Thoracic aorta (tissue), 2 donors: ENCODE data around the gene PLK5. TPM values are rescaled to one million over a fixed set of nuclear protein-coding genes. Genes with fewer than 3 reads are reported as not detected.

ENCODE experiments used
- ATAC-seq: fragments of 150-250 bp; one replicate; pipeline ENCODE4 v1.8.0; 2017; ENCODE audit warnings: low read depth; ENCODE audit not compliant: insufficient number of reproducible peaks, low FRiP score
- DNase-seq: peaks from one replicate; pipeline ENCODE4 v3.0.0-alpha.2; 2020; ENCODE audit warnings: low spot score
- H3K27ac ChIP-seq, 2 donors: fragments of 200-600 bp; sonication (generic); 1 replicate in 1 of 2; 2 replicates in 1 of 2; pipeline ENCODE4 v1.5.1; 2016; ENCODE audit warnings: mild to moderate bottlenecking in 2 of 2, moderate library complexity in 2 of 2
- H3K27me3 ChIP-seq: fragments of 200-600 bp; sonication (generic); replicated peaks from 2 replicates; pipeline ENCODE4 v1.6.0; 2016; ENCODE audit warnings: mild to moderate bottlenecking; ENCODE audit not compliant: insufficient read depth
- H3K36me3 ChIP-seq: fragments of 200-600 bp; sonication (generic); one replicate; pipeline ENCODE4 v1.5.1; 2016
- H3K4me1 ChIP-seq, 2 donors: fragments of 200-600 bp; sonication (generic); 1 replicate in 1 of 2; 2 replicates in 1 of 2; pipeline versions ENCODE4 v1.5.1 to v1.6.0; 2016; ENCODE audit warnings: low read depth in 2 of 2, mild to moderate bottlenecking in 1 of 2; ENCODE audit not compliant: control insufficient read depth in 1 of 2
- H3K4me3 ChIP-seq: fragments of 200-600 bp; sonication (generic); 2 replicates; pipeline ENCODE4 v1.5.1; 2016; ENCODE audit warnings: mild to moderate bottlenecking
- H3K9me3 ChIP-seq: fragments of 200-600 bp; sonication (generic); 2 replicates; pipeline ENCODE4 v1.5.1; 2016
- total RNA-seq, 2 donors: library from RNA; depleted of rRNA; stranded (reverse); fragments of >200 nt; gene quantifications; one replicate each; pipeline versions ENCODE4 v1.1.0 to v1.2.3, GENCODE V29; 2016
- TF ChIP-seq, protein P1 (sequence below): fragments of 200-600 bp; sonication (generic); IDR thresholded peaks from one replicate; pipeline ENCODE4 v1.5.1; 2019; ENCODE audit warnings: antibody characterized with exemption

The PLK5 gene
- total RNA-seq, 2 donors from 2014 or later: not detected

DNA sequence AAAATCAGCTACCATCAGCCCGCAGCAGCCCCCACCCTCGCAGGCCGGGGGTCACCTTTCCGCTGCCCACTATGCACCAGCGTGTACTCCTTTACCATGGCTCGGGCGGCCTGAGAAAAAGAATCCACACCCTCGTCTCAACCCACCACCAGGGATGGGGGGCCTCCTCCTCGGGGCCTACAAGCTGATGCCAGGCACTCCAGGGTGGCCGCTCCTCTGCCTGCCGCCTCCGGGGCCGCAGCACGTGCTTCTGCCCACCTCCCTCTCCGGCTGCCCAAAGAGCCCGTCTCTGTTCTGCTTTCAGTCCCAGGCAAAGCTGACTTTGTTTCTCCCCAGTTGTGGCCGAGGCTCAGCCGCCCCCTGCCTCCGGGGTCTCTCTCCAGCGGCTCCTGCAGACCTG is 55.3 kb downstream of the PLK5 start:
- TF ChIP-seq, protein P1, sequence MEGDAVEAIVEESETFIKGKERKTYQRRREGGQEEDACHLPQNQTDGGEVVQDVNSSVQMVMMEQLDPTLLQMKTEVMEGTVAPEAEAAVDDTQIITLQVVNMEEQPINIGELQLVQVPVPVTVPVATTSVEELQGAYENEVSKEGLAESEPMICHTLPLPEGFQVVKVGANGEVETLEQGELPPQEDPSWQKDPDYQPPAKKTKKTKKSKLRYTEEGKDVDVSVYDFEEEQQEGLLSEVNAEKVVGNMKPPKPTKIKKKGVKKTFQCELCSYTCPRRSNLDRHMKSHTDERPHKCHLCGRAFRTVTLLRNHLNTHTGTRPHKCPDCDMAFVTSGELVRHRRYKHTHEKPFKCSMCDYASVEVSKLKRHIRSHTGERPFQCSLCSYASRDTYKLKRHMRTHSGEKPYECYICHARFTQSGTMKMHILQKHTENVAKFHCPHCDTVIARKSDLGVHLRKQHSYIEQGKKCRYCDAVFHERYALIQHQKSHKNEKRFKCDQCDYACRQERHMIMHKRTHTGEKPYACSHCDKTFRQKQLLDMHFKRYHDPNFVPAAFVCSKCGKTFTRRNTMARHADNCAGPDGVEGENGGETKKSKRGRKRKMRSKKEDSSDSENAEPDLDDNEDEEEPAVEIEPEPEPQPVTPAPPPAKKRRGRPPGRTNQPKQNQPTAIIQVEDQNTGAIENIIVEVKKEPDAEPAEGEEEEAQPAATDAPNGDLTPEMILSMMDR: no peak
- DNase-seq: no peak
- Histone ChIP-seq H3K9me3 (no peaks in the 10 kb centered on the region), H3K36me3 (peaks cover 46% of the 10 kb centered on the region), H3K27me3 (no peaks in the 10 kb centered on the region), H3K4me1 (no peaks in the 10 kb centered on the region), H3K4me3 (no peak overlapping the region), H3K27ac (no peak overlapping the region)
- no peak for ATAC-seq

DNA sequence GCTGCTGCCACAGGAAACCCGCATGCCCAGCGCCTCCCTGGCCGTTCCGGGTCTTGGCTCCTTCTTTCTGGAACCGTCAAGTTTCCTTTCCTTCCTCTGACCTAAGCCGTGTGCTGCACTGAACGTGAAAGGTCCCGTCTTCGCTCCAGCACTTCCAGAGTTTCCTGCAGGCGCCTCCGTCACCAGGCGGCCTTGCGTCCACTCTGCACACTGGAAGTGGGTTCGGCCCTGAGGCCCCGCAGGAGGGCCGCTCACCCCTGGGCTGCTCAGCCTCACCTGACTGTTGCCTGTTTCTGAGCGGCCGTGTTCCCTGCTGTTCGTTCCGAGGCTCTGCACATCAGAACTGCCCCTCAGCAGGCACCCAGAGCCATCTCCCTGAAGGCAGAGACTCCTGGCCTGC is 56.5 kb downstream of the PLK5 start:
- H3K4me3 ChIP-seq: no peak overlapping the region
- no peak overlapping the region for H3K27ac ChIP-seq
- H3K9me3 ChIP-seq: no peaks in the 10 kb centered on the region
- ATAC-seq (no peak), DNase-seq (no peak)
- TF ChIP-seq, protein P1: no peak
- H3K27me3 ChIP-seq: no peaks in the 10 kb centered on the region
- peaks cover 46% of the 10 kb centered on the region for H3K36me3 ChIP-seq
- no peaks in the 10 kb centered on the region for H3K4me1 ChIP-seq

DNA sequence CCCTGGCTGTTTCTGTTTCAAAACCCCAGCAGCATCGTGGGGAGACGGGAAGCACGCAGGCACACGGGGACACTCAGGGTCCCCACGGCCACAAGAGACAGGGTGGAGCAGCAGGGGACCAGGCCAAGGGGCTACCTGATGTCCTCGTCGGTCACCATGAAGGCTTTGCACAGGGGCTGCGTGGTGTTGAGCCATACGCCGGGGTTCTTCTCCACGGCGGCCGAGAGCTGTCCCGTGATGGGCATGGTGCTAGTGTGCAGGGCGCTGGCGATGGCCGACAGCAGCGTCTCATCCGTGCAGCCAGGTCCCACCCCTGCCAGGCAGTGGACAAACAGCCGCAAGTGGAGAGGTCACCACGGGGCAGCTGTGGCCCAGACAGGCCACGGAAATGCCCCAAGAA is 57.1 kb downstream of the PLK5 start:
- H3K27ac ChIP-seq: no peak overlapping the region
- no peaks in the 10 kb centered on the region for H3K27me3 ChIP-seq
- TF ChIP-seq, protein P1: no peak
- ATAC-seq (no peak), DNase-seq (no peak)
- H3K4me3 ChIP-seq: no peak overlapping the region
- no peaks in the 10 kb centered on the region for H3K9me3 ChIP-seq
- H3K36me3 ChIP-seq: peaks cover 46% of the 10 kb centered on the region
- H3K4me1 ChIP-seq: no peaks in the 10 kb centered on the region

DNA sequence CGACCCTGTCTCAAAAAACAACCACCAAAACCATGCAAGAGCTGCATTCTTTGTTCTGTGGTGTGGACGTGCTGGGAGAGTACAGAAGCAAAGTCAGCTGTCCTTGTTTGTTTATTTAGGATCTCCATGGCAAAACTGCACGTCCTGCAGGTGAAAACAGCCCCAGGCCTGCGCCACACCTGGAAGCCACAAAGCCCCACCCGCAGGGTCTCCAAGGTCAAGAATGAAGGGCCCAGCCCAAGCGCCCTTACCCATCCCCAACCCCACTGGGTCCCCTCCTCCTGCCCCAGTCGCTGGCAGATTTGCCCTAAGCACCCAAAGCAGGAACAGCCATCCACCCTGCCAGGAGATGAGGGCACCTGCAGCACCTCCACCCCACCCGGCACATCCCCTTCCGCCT is 58.3 kb downstream of the PLK5 start:
- Histone ChIP-seq H3K36me3 (peaks cover 45% of the 10 kb centered on the region), H3K27me3 (no peaks in the 10 kb centered on the region), H3K4me1 (no peaks in the 10 kb centered on the region), H3K27ac (no peak overlapping the region), H3K4me3 (no peak overlapping the region), H3K9me3 (no peaks in the 10 kb centered on the region)
- ATAC-seq: no peak
- no peak for DNase-seq
- TF ChIP-seq, protein P1: no peak

DNA sequence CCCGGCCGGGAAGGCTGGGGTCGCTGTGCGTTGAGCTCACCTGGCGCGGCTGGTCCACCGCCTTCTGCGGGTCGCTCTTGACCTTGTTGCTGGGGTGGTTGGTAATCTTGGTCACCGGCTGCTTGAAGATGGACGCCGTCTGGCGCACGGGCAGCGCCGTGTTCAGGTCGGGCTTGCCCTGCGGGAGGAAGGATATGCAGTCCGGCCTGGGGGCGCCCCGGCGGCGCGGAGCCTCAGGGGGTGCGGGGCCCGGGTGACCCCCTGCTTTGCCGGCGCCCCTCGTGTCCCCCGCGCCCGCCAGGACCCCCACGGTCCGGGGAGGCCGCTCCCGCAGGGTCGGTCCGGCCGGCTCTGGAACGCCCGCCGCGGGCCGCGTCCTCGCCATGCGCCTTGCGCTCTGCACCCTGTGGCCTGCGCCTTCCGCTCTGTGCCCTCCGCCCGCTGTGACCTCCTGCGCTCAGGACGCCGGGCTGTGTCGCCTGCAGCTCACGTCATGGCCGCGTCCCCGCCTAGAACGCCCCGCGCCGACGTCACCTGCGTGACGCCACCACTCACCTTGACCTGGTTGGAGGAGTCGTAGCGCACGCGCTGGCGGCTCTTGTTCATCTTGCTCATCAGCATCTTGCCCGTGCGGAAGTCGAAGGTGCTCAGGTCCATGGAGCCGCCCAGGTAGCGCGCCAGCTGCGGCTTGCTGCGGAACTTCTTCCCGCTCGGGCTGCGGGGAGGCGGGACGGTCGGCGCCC is 60.8 kb downstream of the PLK5 start:
- ATAC-seq (no peak), DNase-seq (no peak)
- Histone ChIP-seq H3K4me3 (no peak overlapping the region), H3K4me1 (no peaks in the 10 kb centered on the region), H3K9me3 (no peaks in the 10 kb centered on the region), H3K27me3 (no peaks in the 10 kb centered on the region), H3K27ac (no peak overlapping the region), H3K36me3 (peaks cover 29% of the 10 kb centered on the region)
- TF ChIP-seq, protein P1: no peak
